Right lung (tissue), 5 donors: ENCODE data around the gene ACIN1. TPM values are rescaled to one million over a fixed set of nuclear protein-coding genes. Genes with fewer than 3 reads are reported as not detected.

Experiments used
- DNase-seq, 2 donors: peaks; one replicate each; pipeline ENCODE4 v3.0.0-alpha.2; 2013
- polyA plus RNA-seq, 5 donors: library from polyadenylated mRNA; unstranded; fragments of 120-200 nt; gene quantifications; one replicate each; pipeline versions ENCODE4 v1.2.1 to v1.2.3, GENCODE V29; 2013; ENCODE audit warnings: inconsistent platforms in 1 of 5, low replicate concordance in 1 of 5; ENCODE audit not compliant: insufficient read length in 5 of 5, insufficient read depth in 1 of 5

ACIN1 gene
- polyA plus RNA-seq, 5 donors, result 277 to 378 (median 335) TPM

DNA sequence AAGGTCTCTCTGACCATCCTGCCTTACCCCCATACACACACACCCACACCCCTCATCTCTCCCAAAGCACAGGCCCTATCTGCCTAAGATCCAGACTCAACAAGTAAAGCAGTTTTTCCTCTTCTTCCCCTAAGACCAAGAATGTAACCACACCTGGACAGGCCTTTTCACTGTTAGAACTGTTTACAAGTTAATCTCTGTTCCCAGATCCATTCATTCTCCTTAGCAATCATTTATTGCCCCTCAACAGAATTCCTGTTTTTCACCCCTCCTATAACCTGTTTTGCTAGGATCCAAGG lies 11.8 kb upstream of the ACIN1 start:
- no peak for DNase-seq

DNA sequence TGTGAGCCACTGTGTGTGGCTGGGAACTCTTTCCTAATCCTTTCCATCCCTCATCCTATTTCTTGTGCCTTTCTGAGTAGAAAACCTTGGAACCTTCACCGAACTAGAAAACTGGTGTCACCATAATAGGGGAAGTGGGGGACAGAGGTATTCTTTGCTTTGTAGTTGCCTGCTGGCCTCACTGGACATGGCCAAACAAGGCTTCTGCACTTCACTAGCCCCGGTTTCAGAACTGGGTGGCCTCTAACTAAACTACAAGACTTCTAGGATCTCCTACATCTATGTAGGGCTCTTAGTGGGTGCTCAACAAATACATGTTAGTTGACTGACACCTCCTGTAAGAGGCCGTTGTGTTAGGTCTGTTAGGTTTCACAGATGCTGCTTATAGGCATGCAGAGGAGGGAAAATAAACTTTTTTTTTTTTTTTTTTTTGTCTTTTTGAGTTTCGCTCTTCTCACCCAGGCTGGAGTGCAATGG lies 10.4 kb upstream of the ACIN1 start:
- DNase-seq, result no peak

DNA sequence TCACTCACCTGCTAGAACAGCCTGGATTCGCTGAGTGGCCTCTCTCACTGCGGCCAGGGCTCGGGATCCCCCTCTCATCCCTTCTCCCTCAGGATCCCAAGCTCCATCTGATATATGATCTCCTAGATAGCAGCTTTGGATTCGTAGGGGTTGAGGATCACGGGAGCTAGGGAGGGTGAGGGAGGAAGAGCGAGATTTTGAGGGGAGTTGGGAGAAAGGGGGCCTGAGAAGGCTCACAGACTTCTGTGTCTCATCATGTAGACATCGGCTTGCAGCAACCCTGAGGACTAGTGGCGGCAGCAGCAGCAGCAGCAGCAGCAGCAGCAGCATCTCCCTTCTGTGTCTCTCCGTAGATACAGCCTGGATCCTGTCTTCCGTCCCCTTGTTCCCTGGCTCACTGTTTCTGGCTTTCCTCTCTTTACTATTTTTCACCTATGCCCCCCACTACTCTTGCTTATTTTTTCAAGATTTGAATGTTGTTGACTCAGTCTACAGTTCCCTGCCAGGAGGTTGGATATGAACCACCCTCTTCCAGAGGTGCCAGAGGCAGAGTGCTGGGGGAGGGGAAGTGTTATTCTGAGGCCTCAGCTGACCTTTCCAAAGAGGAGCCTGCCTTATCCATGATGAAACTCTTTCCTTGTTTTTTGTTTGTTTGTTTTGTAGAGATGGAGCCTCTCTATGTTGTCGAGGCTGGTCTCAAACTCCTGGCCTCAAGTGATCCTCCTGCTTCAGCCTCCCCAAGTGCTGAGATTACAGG lies 9.8 kb upstream of the ACIN1 start, which contains the start of gene CIROP:
TSS of gene CIROP (minus strand) at position 399 of the 757 bp plus-strand sequence. CDS start at position 330, 69 bp downstream.
- no peak for DNase-seq

DNA sequence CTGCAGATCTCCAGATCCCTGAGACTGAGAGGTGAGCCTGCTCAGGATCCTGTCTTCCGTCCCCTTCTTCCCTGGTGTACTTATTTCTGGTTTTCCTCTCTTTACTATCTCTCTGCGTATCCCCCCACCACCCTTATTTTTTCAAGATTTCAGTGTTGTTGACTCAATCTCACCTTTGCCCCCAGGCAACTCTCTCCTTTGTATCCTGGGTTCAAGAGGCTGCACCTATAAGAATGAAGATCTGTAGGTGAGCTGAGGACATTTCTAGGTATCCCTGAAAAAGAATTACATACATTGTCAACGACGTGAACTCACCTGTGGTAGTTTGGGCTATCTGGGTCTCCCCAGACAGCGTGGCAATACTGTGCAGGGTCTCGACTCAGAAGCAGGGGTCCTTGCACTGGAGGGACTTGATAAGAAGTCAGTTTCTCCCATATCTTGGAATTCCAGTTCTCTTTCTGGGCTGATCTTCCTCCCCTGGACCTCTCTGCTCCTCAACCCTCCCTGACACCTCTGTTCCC lies 9.2 kb upstream of the ACIN1 start:
- DNase-seq, result no peak

DNA sequence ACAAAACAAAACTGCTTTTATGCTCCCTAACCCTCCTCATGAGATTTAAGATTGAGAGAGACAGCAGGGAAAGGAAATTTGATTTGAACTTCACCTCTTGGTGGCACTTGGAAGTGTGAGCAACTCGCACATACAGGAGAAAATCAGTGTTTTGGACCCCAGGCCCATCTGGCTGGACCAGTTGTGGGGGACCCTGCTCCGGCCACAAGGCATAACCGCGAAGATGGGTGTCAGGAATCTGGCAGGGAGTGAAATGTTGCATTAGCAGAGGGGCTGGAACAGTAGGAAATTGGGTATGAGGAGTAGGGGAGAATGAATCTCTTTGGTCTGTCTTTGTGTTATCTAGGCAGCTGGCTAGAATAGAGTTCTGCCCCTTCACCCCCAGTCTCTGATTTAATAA lies 8.6 kb upstream of the ACIN1 start:
- DNase-seq, result no peak

DNA sequence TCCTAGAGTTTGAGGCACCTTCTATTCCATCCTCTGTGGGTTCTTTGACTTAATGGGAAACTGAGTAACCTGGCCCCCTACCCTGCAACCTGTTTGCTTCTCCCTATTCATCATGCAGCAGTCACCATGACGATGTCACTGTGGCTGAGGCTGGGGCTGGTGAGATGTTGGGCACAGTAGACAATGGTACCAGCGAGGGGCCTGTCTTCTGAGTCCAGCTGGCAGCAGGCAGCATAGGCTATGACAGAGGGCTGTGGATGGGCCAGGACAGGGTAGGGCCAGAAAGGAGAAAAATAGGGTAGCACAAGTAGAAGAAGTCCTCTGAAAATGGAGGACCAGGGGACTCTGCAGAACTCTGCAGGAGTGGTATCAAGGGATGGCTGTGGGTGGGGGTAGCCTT lies 7.9 kb upstream of the ACIN1 start:
- DNase-seq, result no peak

DNA sequence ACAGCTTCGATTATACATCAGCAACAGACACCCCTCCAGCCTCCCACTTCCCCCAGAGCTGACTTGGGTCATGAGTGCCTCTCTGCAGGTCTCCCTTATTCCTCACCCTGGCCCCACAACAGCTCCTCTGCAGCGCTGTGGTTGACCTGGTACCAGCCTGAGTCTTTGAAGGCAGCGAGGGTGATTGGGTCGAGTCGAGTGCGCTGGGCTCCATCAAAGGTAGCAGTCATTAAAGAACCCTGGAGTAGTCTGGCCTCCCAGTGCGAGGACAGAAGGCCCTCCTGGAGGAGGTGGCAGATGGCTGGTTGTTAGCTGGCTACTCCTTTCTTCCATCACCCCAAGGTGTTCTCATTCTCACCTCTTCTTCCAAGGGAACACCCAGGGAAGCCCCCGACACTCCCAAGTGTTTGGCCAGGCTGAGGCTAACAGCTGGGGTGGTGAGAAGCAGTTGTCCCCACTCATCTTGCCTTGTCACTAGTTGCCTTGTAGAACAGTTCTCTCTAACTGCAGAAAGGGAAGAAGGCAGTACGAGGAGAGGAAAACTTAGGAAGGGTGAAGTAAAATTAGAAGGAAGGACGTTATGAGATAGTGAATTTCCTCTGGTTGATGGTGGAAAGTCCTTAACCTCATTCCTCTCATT lies 7.2 kb upstream of the ACIN1 start:
- DNase-seq, result no peak

DNA sequence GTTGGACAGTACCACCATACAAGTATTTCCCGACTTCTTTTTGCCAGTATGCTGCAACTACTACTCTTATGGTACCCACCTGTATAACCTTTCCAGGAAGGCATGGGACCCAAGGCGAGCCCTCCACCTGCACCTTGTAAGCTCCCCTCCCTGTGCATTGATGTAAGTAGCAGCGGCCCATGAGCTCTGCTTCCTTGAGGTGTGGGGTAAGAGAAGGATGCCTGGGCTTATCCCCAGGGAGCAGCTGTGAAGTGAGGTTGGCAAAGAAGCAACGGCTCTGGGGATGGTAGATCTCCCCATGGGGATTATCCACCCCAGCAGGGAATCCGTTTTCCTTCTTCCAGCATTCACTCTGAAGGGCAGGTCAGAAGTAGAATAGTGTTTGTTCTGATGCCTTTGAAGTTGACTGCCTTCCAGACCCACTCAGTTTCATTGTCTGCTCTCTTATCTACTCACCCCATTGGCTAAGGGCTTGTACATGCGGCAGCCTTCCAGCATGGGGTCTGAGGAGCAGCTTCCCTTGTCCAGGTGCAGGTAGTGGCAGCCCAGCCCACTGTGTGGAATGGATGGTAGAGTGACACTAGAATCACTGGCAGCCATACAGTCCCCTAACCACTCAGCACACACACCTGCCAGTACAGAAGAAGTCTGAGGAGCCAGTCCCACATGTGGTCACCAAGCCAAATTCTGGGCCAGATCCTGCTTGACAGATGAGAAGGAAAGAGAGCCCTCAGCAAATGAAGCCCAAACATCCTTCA lies 6.5 kb upstream of the ACIN1 start:
- no peak for DNase-seq

DNA sequence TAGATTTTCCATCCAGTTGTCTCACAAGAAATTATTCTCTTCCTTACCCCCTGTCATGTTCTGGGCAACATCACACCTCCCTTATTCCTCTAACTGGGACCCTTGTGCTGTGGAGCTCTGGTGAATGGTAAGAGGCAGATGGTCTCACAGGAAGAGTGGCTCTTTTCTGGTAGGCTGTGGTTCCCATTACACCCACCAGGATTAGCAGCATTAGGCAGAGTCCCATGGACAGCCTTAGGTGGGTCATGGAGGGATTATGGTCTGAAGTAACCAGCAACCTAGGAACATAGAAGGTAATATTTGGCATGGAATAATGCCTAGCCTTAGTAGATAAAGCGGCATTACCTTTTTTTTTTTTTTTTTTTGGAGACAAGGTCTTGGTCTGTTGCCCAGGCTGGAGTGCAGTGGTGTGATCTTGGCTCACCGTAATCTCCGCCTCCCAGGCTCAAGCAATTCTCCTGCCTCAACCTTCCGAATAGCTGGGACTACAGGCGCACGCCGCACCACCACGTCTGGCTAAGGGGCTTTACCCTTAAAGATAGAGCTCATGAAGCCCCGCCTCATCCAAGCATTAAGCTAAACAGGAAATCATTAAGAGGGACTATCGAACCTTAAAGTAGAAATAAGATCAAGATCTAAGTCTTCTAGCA lies 4.4 kb upstream of the ACIN1 start:
- no peak for DNase-seq

DNA sequence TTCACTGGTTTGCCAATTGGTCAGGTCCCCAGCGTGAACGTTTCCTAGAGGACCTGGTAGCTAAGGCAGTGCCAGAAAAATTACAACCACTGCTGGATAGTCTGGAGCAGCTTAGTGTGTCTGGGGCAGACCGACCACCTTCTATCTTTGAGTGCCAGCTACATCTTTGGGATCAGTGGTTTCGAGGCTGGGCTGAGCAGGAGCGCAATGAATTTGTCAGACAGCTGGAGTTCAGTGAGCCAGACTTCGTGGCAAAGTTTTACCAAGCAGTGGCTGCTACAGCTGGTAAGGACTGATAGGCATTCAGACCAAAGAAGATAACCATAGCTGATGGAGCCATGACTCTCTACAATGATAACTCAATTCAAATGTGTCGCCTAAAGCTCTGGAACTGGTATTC lies 2.9 kb upstream of the ACIN1 start:
- no peak for DNase-seq

DNA sequence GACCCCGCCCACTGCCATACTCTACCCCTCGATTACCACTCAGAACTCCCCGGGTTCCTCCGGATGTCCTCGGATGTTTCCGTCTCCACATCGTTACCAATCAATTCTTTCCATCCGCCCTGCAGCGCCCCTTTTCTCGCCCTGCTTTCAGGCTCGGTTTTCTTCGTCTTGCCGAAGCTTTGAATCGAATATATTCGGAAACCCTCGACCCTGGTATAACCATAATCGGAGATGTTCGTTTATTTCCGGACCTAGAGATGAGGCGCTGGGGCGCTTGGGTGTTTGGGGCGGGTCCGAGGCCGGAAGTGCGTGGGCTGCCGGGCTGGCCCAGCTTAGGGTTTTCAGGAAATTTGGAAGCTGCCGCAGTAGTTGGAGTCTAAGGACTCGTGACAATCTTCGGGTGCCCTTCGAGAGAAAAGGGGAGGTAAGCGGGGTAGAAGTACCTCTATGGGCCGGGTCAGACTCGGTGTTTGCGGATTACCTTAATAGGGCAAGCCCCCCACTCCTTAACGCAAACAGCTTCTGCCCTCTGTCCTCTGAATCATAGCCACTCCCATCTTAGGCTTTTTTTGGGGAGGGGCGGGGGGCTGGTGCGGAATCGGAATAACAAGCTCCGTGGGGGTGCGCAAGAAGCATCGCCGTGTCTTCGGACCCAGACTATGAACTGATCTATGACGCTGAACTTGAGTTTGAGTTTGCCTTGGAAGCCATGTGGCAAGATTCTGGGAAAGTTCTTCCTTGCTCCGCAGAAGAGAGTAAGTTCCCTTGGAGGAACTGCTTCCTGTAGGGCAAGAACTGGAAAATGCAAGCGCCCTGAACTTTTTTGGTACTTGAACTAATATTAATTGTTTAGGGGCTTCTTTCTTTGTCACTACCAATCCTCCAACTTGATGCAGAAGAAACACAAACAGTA lies 516 bp upstream of the ACIN1 start, which contains the start of gene C14orf119:
TSS of gene C14orf119 (plus strand) at position 310 of the 913 bp plus-strand sequence. CDS start 2,154 bp downstream, outside the sequence.
- peak; percentile 99 to 100 for DNase-seq

DNA sequence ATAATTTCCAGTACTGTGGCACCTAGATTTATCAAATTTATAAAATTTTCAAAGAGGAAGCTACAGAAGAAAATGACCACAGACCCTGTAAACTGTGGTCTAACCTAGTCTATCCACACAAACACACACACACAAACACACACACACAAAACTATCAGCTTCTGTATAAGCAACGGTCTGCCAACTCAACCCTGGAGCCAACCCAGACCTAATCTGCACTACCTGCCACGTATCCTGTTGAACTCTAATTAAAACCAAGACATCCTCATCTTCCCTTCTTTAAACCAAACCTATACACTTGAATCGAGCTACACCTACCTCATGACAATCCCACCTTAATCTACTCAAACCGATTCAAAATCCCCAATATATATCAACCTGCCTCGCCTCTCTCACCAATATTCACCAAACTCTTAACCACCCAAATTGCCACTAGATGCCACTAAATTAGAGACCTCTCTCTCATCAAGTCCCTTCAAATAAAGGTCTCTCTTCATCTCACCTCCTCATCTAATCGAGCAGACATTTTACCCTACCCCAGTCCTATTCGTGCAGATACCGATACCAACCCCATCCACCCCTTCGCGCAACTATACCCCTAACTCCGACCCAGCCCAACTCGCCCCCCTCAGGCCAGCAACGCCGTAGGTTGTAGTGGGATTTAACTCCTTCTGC lies 808 bp downstream of the ACIN1 start:
- DNase-seq, result no peak

DNA sequence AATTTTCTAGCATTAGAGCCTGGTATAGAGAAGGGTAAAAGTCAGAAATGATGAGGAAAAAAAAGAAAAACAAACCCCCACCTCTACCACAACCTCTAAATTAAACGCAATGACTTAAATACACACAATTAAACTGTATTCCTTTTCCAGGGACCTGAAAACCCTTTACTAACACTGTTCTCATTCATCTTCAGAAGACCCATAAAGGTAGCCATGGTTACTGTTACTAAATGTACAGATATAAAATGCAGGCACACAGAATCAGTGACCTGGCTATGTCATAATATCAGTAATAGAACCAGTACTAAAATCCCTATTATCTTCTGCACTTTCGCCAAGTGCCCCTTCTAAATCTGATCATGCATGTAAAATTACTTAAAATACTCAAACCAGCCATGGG lies 1.4 kb downstream of the ACIN1 start:
- no peak for DNase-seq

DNA sequence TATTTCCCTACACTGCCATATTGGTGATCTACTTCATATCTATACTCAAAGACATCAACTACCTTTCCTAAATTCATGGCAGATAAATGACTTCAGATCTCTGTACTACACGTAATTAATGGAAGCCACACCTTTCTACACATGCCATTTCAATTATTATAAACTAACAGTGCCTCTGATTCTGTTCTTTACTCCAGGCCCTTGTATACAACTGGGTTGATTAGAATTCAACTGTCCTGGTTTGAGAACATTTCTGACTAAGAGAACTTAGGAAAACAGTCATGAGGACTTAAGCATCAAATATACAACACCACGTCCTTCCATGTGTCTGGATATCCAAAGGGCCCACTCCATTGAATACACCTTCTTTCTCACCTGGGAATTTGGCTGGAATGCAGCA lies 1.8 kb downstream of the ACIN1 start:
- no peak for DNase-seq

DNA sequence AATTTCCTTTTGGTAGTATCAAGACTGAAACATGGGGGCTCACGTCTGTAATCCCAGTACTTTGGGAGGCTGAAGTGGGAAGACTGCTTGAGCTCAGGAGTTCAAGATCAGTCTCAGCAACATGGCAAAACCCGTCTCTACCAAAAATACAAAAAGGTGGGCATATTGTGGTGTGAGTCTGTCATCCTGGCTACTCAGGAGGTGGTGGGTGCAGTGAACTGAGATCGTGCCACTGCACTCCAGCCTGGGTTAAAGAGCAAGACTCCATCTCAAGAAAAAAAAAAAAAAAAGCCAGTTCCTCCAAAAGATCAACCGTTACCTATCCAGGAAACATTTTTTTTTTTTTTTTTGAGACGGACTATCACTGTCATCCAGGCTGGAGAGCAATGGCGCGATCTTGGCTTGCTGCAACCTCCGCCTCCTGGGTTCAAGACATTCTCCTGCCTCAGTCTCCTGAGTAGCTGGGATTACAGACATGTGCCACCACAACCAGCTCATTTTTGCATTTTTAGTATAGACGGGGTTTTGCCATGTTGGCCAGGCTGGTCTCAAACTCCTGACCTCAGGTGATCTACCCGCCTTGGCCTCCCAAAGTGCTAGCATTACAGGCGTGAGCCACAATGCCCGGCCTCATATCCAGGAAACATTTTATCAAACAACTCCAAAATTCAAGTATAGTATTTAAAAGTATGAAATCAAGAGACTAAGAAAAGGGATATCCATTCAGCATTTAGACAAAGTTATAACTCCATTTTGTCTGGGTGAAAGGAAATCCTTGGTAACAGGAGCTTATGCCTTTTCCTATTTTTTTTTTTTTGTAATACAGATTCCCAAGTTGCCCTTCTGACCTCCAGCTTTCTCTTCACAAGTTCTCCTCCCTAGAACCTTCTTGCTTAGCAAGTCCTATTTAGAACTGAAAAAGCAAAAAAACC lies 3.4 kb downstream of the ACIN1 start:
- no peak for DNase-seq

DNA sequence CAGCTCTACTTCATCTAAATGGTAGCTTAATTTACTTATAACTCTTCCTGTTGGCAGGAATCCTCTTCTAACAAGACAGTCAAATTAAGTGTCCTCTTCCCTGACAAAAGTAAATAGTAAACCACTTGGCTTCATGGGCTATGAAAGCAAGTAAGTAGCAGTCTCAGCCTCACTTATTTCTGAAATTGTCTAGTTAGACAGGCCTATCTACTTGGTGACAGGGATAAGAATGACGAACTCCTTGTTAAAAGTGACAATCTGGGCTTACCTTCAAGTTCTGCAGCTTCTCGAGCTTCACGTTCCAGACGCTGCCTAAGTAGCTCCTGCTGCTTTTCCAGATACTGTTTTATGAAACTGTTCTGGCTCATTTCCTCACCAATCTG lies 4.7 kb downstream of the ACIN1 start:
- no peak for DNase-seq

DNA sequence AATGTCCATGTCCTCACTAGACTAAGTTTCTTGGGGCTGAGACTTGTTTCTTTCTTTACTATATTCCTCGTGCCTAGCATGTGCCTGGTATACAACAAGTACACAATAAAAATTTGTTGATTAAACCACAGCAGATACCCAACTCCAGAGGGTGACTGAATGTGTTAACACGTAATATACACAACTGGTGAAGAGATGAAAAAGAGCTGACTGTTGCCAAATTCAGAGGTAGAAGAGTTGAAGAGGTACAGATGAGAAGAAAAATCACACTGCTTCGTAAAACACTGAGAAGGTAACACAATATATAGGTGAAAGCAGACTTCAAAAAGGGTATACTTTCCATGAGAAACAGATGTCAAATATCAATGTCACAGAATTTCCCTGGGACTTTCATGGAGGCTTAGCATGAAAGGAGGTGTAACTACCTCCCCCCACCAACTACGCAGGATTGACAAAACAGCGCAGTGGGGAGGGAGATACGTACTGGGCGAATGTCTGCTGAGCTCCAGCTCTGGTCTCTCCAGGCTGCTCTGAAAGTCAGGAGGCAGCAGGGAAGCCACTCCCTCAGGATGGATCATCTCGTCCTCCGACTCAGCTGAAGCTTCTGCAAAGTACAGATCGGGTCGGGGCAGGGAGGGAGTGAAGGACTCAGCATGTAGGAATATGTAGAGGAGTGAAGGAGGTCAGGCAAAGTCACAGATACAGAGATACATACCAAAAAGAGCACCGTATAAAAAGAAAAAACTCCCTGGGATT lies 5.3 kb downstream of the ACIN1 start:
- no peak for DNase-seq

DNA sequence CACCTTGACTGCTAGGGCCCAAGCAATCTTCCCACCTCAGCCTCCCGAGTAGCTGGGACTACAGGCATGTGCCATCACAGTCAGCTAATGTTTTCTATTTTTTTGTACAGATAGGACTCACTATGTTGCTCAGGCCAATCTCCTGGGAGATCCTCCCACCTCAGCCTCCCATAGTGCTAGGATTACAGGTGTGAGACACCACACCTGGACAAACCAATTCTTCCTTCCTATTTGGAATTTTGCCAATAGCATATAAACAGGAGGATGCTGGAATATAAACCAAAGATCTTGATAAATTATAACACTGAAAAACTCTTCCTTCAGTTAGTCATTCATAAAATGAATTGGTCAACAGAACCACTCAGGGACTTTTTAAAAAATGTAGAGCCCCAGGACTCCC lies 8.4 kb downstream of the ACIN1 start:
- no peak for DNase-seq
